Gastrocnemius medialis (tissue), 4 donors: ENCODE data around the gene AKAP8L. TPM values are rescaled to one million over a fixed set of nuclear protein-coding genes. Genes with fewer than 3 reads are reported as not detected.

Experiments used
- ATAC-seq, 2 donors: fragments of 150-250 bp; one replicate each; pipeline ENCODE4 v1.9.1; 2016
- DNase-seq, 2 donors: peaks; one replicate each; pipeline ENCODE4 v3.0.0-alpha.2; 2019
- H3K27ac ChIP-seq, 4 donors: fragments of 200-600 bp; sonication (generic); 1 replicate in 1 of 4; 2 replicates in 3 of 4; pipeline ENCODE4 v1.5.1; 2016 to 2018; ENCODE audit warnings: mild to moderate bottlenecking in 2 of 4, moderate library complexity in 1 of 4
- H3K27me3 ChIP-seq, 3 donors: fragments of 200-600 bp; sonication (generic) in 2 of 3; 1 replicate in 1 of 3; 2 replicates in 2 of 3; pipeline versions ENCODE4 v1.5.1 to v1.6.0; 2016 to 2019; ENCODE audit warnings: mild to moderate bottlenecking in 1 of 3, moderate library complexity in 1 of 3
- H3K36me3 ChIP-seq, 2 donors: fragments of 200-600 bp; sonication (generic) in 1 of 2; one replicate each; pipeline ENCODE4 v1.5.1; 2017 to 2018
- H3K4me1 ChIP-seq, 2 donors: fragments of 200-600 bp; sonication (generic) in 1 of 2; one replicate each; pipeline ENCODE4 v1.5.1; 2016 to 2017; ENCODE audit warnings: mild to moderate bottlenecking in 2 of 2
- H3K4me3 ChIP-seq, 4 donors: fragments of 200-600 bp; sonication (generic) in 3 of 4; 1 replicate in 1 of 4; 2 replicates in 3 of 4; pipeline ENCODE4 v1.5.1; 2016 to 2019; ENCODE audit warnings: mild to moderate bottlenecking in 2 of 4
- H3K9me3 ChIP-seq, 3 donors: fragments of 200-600 bp; sonication (generic) in 2 of 3; 1 replicate in 1 of 3; 2 replicates in 2 of 3; pipeline ENCODE4 v1.5.1; 2016 to 2019
- POLR2A ChIP-seq, 2 donors: fragments of 450-650 bp; IDR thresholded peaks; one replicate each; pipeline ENCODE4 v1.6.1; 2017; ENCODE audit warnings: antibody characterized with exemption in 2 of 2, mild to moderate bottlenecking in 2 of 2, moderate library complexity in 2 of 2
- in situ Hi-C, 4 donors: fragments of 200-750 bp; cut with MboI; loops; one replicate each; pipeline versions ENCODE4 v1.15.0 to v1.8.0; 2017; ENCODE audit warnings: low sequenced_read_pairs in 4 of 4
- intact Hi-C: fragments of 100-400 bp; cut with DNase I; formaldehyde crosslinking; loops from one replicate; pipeline ENCODE4 v1.15.1; 2023; ENCODE audit warnings: low total_unique reads
- total RNA-seq, 4 donors: library from RNA; depleted of rRNA; stranded (reverse); fragments of >200 nt; gene quantifications; one replicate each; pipeline versions ENCODE4 v1.1.0 to v1.2.3, GENCODE V29; 2016
- TF ChIP-seq, protein P1 (sequence below), 5 experiments: fragments of 450-650 bp in 3 of 5; fragments of 200-600 bp in 2 of 5; sonication (generic) in 2 of 5; IDR thresholded peaks in 4 of 5; conservative IDR thresholded peaks in 1 of 5; 1 replicate in 4 of 5; 2 replicates in 1 of 5; pipeline ENCODE4 v1.5.1; 2016 to 2019; ENCODE audit warnings: antibody characterized with exemption in 5 of 5, mild to moderate bottlenecking in 3 of 5, moderate library complexity in 3 of 5

The AKAP8L gene
- total RNA-seq, 4 donors from 2014 or later: 69.3 to 142 (median 85.6) TPM

DNA sequence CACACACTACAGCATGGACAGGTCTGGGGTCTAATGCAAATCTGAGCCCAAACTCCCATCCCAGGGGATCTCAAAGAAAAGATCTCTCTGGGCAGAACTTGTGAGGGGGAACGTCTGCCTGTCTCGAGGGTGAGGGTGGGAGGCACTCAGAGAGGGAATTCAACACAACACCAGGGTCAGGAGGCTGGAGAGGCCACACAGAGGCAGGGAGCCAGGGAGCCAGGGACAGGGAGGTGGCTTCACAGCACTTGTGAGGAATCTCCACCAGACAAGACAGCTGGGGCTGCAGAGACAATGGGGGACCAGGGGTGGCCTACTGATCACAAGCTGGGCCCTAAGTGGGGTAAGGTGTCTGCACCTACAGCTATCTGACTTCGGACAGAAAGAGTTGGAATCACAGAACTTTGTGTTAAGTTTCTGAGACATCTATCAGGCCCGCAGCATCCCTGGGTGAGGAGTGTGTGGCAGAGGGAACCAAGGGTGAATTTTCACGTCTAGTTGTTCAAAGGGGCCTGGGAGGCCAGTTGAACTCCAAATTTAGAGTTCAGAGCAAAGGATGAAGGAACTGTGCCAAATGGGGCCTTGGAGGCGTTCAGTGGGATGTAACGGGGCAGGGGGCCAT is 12.7 kb upstream of the AKAP8L start:
- Histone ChIP-seq H3K4me3 (peak overlapping the region; percentile 77 to 98 (median 90)), H3K36me3 (peaks cover 0 to 16% of the 10 kb centered on the region in 2 donors), H3K27me3 (no peaks in the 10 kb centered on the region), H3K9me3 (no peaks in the 10 kb centered on the region), H3K27ac (peak overlapping the region; percentile 77 to 90 (median 87)), H3K4me1 (peaks cover 17 to 18% of the 10 kb centered on the region in 2 donors)
- in situ Hi-C loops (loop anchor here in 2 of 4 donors (10.0 to 25.0 kb wide), 2 partner anchors 57 to 169 kb away; partner anchors contain the start of gene AKAP8 (in 1 of the 2)), intact Hi-C loops (loop anchor here (1.0 to 2.0 kb wide), 2 partner anchors 12 to 15 kb away; no protein-coding TSS in a partner anchor)
- ATAC-seq (no peak), DNase-seq (no peak)
- TF ChIP-seq POLR2A (IDR thresholded peaks at IDR 0.05): no peak
- TF ChIP-seq, protein P1, sequence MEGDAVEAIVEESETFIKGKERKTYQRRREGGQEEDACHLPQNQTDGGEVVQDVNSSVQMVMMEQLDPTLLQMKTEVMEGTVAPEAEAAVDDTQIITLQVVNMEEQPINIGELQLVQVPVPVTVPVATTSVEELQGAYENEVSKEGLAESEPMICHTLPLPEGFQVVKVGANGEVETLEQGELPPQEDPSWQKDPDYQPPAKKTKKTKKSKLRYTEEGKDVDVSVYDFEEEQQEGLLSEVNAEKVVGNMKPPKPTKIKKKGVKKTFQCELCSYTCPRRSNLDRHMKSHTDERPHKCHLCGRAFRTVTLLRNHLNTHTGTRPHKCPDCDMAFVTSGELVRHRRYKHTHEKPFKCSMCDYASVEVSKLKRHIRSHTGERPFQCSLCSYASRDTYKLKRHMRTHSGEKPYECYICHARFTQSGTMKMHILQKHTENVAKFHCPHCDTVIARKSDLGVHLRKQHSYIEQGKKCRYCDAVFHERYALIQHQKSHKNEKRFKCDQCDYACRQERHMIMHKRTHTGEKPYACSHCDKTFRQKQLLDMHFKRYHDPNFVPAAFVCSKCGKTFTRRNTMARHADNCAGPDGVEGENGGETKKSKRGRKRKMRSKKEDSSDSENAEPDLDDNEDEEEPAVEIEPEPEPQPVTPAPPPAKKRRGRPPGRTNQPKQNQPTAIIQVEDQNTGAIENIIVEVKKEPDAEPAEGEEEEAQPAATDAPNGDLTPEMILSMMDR (IDR thresholded peaks at IDR 0.05 in 4 of 5, conservative IDR thresholded peaks at IDR 0.05 in 1 of 5): no peak

DNA sequence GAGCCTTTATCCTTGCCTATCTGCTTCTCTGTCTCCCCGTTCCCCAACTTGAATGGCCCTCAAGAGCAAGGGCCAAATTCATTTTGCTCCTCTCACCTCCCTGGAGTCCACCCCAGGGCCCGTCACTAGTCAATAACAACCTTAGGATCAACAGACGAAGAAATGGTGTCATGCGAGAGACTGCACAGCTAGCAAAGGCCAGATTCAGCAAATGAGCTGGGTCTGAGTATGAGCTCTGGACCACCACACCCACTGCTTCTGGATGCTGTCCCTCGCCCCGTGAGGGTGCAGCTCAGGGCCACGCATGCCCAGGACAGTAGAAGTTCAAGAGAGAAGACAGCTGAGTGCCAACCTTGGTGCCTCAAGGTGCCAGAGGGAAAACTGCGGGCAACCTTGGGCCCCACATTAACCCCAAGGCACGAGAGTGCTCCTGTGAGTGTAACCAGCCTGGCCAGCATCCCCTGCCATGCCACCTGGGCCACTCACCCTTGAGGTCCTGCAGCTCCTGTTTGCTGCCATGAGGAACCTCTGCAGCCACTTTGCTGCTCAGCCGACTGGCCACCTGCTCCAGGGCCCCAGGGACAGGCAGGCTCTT is 11.8 kb upstream of the AKAP8L start:
- Histone ChIP-seq H3K9me3 (no peaks in the 10 kb centered on the region), H3K27ac (peak overlapping the region in 2 of 4 donors; percentile 77 to 90), H3K4me3 (peak overlapping the region; percentile 77 to 98 (median 90)), H3K27me3 (no peaks in the 10 kb centered on the region), H3K4me1 (peaks cover 17 to 18% of the 10 kb centered on the region in 2 donors), H3K36me3 (peaks cover 0 to 21% of the 10 kb centered on the region in 2 donors)
- TF ChIP-seq, protein P1 (IDR thresholded peaks at IDR 0.05 in 4 of 5, conservative IDR thresholded peaks at IDR 0.05 in 1 of 5): no peak
- TF ChIP-seq POLR2A (IDR thresholded peaks at IDR 0.05): no peak
- in situ Hi-C loops: loop anchor here in 2 of 4 donors (10.0 to 25.0 kb wide), 2 partner anchors 56 to 168 kb away; partner anchors contain the start of gene AKAP8 (in 1 of the 2)
- ATAC-seq: no peak
- DNase-seq: no peak
- intact Hi-C loops: no loop called here

DNA sequence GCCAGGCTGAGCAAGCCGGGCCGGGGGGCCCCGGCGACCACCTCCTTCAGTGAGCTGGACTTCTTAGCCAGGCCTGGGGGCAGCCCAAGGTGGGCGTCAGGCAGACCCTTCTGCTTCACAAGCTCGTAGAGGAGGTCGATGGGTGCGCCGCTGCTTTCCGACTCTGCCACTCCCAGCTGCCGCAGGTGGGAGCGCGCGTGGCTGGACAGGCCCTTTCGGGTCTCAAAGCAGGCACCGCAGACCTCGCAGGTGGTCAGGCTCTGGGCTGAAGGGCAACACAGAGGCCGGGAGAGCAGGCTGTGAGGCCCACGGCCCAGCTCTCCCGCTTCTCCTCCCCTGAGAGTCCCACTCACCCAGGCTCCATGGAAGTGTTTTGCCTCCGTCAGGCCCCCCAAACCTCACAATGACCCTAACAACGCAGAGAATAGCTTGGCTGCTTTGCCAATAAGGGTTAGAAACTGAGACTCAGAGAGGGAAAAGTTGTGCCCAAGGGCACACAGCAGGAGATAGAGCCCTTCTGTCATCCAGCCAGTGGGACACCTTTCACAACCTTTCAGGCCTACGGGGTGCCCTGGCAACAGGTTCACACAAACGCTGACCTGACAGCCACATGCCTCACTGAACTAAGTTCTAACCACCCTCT is 11.2 kb upstream of the AKAP8L start:
- DNase-seq (no peak), ATAC-seq (no peak)
- H3K27ac ChIP-seq: no peak overlapping the region
- H3K9me3 ChIP-seq: no peaks in the 10 kb centered on the region
- H3K4me1 ChIP-seq: peaks cover 17 to 18% of the 10 kb centered on the region in 2 donors
- TF ChIP-seq, protein P1 (IDR thresholded peaks at IDR 0.05 in 4 of 5, conservative IDR thresholded peaks at IDR 0.05 in 1 of 5): no peak
- no peak for TF ChIP-seq POLR2A (IDR thresholded peaks at IDR 0.05)
- peaks cover 0 to 27% of the 10 kb centered on the region in 2 donors for H3K36me3 ChIP-seq
- intact Hi-C loops: no loop called here
- H3K4me3 ChIP-seq: no peak overlapping the region
- H3K27me3 ChIP-seq: no peaks in the 10 kb centered on the region
- in situ Hi-C loops: loop anchor here in 2 of 4 donors (10.0 to 25.0 kb wide), 2 partner anchors 55 to 168 kb away; partner anchors contain the start of gene AKAP8 (in 1 of the 2)

DNA sequence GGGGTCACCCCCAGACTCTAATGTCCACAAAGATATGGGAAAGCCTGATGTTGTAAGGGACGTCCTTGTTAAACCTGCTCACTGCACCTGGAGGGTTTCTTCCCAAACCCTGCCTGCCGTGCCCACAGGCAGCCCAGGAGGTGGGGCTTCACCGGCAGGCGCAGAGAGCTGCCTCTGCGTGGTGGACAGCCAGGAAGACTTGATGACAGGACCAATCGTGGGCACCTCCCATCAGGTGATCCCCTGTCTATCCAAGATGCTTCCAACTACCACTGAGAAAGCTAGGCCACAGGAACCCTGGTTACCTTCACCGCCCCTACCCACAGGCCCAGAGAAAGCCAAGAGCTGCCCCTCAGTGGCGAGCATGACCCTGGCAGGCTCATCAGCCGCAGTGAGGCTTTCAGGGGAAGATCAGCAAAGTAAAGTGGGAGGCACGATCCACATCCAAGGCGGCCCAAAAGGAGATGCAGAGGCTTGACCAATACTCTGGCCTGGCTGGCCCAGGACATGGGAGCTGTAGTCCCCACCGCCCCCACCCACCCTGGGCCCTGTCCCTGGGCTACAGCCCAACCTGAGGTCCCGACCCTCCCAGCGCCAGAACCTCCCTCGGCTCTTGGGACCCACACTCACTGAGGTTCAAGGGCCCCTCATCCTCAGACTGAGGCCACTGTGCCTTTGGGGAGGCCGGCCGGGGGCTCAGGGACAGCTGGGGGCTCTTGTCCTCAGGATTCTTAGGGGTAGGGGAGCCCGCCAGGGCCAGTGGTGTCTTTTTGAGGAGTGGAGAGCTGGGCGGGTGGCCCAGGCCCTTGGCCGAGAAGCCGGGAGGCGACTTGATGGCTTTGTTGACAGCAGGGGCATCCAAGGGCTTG is 10.4 kb upstream of the AKAP8L start:
- Histone ChIP-seq H3K9me3 (no peaks in the 10 kb centered on the region), H3K4me3 (no peak overlapping the region), H3K27me3 (no peaks in the 10 kb centered on the region), H3K27ac (no peak overlapping the region), H3K36me3 (peaks cover 0 to 33% of the 10 kb centered on the region in 2 donors), H3K4me1 (peaks cover 17 to 18% of the 10 kb centered on the region in 2 donors)
- intact Hi-C loops (no loop called here), in situ Hi-C loops (loop anchor here in 2 of 4 donors (25.0 kb wide), 1 partner anchor 167 kb away; no protein-coding TSS in a partner anchor)
- DNase-seq: no peak
- no peak for ATAC-seq
- TF ChIP-seq POLR2A (IDR thresholded peaks at IDR 0.05): no peak
- TF ChIP-seq, protein P1 (IDR thresholded peaks at IDR 0.05 in 4 of 5, conservative IDR thresholded peaks at IDR 0.05 in 1 of 5): no peak
